GM18867 (cell line): ENCODE data around the gene SETMAR.

ENCODE experiments used
- ATAC-seq: cut with Tn5 transposase; IDR thresholded peaks from one replicate; pipeline ENCODE4 v1.9.1; 2021; ENCODE audit warnings: mild to moderate bottlenecking, moderate library complexity; ENCODE audit not compliant: unreplicated experiment

Gene SETMAR

GRCh38 chr3:4351164-4351855, 48.1 kb downstream of the SETMAR start:
- peak; percentile 53 for ATAC-seq

DNA sequence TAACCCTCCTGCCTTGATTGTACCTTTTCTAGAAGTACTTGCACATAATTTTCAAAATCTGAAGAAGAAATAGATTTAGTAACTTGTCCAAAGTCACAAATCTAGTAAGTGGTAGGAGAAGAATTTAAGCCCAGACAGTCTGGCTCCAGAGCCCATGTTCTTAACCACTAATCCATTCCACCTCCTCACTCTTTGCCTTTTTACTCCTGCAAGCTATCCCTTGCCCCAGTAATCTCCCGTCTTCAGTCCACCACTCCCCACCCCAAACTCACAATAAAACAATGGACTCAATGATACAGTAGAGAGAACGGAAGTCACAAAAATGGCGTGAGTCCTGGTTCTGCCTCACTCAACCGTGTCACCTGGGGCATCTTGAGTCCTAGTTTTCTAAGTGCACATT, 48.7 kb downstream of the SETMAR start:
- ATAC-seq: peak; percentile 8

- no peak for ATAC-seq
Observed at GRCh38 chr3:4355401-4356219, 52.4 kb downstream of the SETMAR start.

DNA sequence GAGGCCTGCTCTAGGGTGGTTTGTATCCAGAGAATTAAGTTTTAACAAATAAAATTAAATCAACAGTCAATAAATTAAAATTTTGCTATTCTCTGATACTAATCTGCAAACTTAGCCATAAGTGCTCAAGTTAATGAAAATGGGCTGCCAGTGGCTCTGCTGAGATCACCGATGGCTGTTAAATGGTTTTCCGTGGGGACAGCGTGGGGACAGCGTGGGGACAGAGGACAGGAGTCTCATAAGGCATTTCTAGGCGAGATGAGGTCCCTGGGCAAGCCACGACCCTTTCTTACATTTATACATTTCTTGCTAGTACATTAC, 53.0 kb downstream of the SETMAR start:
- ATAC-seq: no peak

GRCh38 chr3:4356546-4357410, 53.6 kb downstream of the SETMAR start:
- no peak for ATAC-seq

GRCh38 chr3:4358273-4358672, 55.1 kb downstream of the SETMAR start:
- no peak for ATAC-seq

- no peak for ATAC-seq
Observed at GRCh38 chr3:4359805-4360502, 56.8 kb downstream of the SETMAR start.

- ATAC-seq: no peak
Observed at GRCh38 chr3:4360817-4361216, 57.6 kb downstream of the SETMAR start.

- ATAC-seq: no peak
Observed at GRCh38 chr3:4362523-4362922, 59.4 kb downstream of the SETMAR start.
